Articular chondrocyte of knee joint (primary cell): Measurements from ENCODE around the gene UBASH3A. TPM values are rescaled to one million over a fixed set of nuclear protein-coding genes. Genes with fewer than 3 reads are reported as not detected.

ENCODE experiments used
- small RNA-seq: library from RNA; depleted of rRNA; stranded (forward); fragments of <200 nt; gene quantifications from one replicate; pipeline ENCODE3, GENCODE V24; 2012
- total RNA-seq: library from RNA; depleted of rRNA; stranded (reverse); fragments of >200 nt; gene quantifications from 2 replicates; pipeline ENCODE4 v1.2.3, GENCODE V29; 2012

The UBASH3A gene
- total RNA-seq = not detected in 2 replicates

GRCh38 chr21:42403611-42404231 is at the start of gene UBASH3A:
Gene UBASH3A (plus strand): TSS chr21:42403902. CDS start chr21:42403946, 44 bp downstream.

GRCh38 chr21:42366292-42367010 is 37.3 kb upstream of the UBASH3A start, which contains the start of gene TFF1:
Gene TFF1 (minus strand): TSS chr21:42366535. CDS start chr21:42366495, 40 bp downstream.

GRCh38 chr21:42395905-42396651 is 7.6 kb upstream of the UBASH3A start, which contains the start of gene TMPRSS3:
Gene TMPRSS3 (minus strand): TSS chr21:42396052. CDS start chr21:42395417, 635 bp downstream.

GRCh38 chr21:42496120-42496838 is 92.6 kb downstream of the UBASH3A start, which contains the start of gene RSPH1:
Gene RSPH1 (minus strand): TSS chr21:42496224. CDS start chr21:42496186, 38 bp downstream.

Small RNA genes within 50 kb of the gene (small RNA-seq; reads per million reads assigned to genes)
- not detected for gene RNU6-1149P

Other genes starting within 250 kb of the UBASH3A start
- 0.11 TPM in 1 of 2 replicates, not detected in the other for gene ABCG1, start 184.8 kb upstream of the UBASH3A start, total RNA-seq
- not detected in 2 replicates for gene TFF3, start 88.5 kb upstream of the UBASH3A start, total RNA-seq
- gene TFF2, start 52.9 kb upstream of the UBASH3A start, total RNA-seq = not detected in 2 replicates
- 0.65 TPM in 1 of 2 replicates, not detected in the other for gene TFF1, start 37.4 kb upstream of the UBASH3A start, total RNA-seq
- not detected in 2 replicates for gene TMPRSS3, start 7.8 kb upstream of the UBASH3A start, total RNA-seq
- 0.26 and 0.76 TPM in 2 replicates for gene RSPH1, start 92.3 kb downstream of the UBASH3A start, total RNA-seq
- gene SLC37A1, start 110.0 kb downstream of the UBASH3A start, total RNA-seq = 2.5 and 3.9 TPM in 2 replicates
- gene PDE9A, start 249.7 kb downstream of the UBASH3A start, total RNA-seq = not detected in 2 replicates